Stomach (tissue), 4 donors: ENCODE results near the gene NSDHL.

Experiments
- CTCF ChIP-seq, 7 experiments: fragments of 450-650 bp in 4 of 7; fragments of 200-600 bp in 3 of 7; sonication (generic) in 3 of 7; IDR thresholded peaks; one replicate each; pipeline ENCODE4 v1.5.1; 2016 to 2019; ENCODE audit warnings: antibody characterized with exemption in 7 of 7, control low read depth in 2 of 7, mild to moderate bottlenecking in 1 of 7
- EP300 ChIP-seq: sonication (generic); formaldehyde crosslinking; IDR thresholded peaks from one replicate; pipeline ENCODE4 v1.6.1; 2017; ENCODE audit warnings: antibody characterized with exemption
- POLR2A ChIP-seq, 4 donors: fragments of 450-650 bp; IDR thresholded peaks; one replicate each; pipeline ENCODE4 v1.6.1; 2016; ENCODE audit warnings: antibody characterized with exemption in 4 of 4, control low read depth in 2 of 4, mild to moderate bottlenecking in 1 of 4, moderate library complexity in 1 of 4
- POLR2AphosphoS5 ChIP-seq, 3 donors: sonication (generic); formaldehyde crosslinking; IDR thresholded peaks; one replicate each; pipeline ENCODE4 v1.6.1; 2016; ENCODE audit warnings: antibody characterized with exemption in 3 of 3

- peak in 5 of 7 experiments; percentile 30 to 72 (median 38) for TF ChIP-seq CTCF (IDR thresholded peaks at IDR 0.05)
- no peak for TF ChIP-seq POLR2A (IDR thresholded peaks at IDR 0.05)
- TF ChIP-seq POLR2AphosphoS5 (IDR thresholded peaks at IDR 0.05) = no peak
- no peak for TF ChIP-seq EP300
These were observed 73.6 kb downstream of the NSDHL start for GRCh38 chrX:152904151-152905080.
